Tibial artery (tissue), 4 donors: Measurements from ENCODE around the gene GYG2.
"Not testable (repeated sequence)": the region's sequence is repeated elsewhere in the genome, so short reads cannot be mapped to it uniquely, and the experiment has no call there.

Experiments used
- DNase-seq, 2 donors: peaks; one replicate each; pipeline ENCODE4 v3.0.0-alpha.2; 2019
- H3K27ac ChIP-seq, 2 donors: fragments of 200-600 bp; sonication (generic) in 1 of 2; 1 replicate in 1 of 2; 2 replicates in 1 of 2; pipeline ENCODE4 v1.5.1; 2018 to 2019; ENCODE audit warnings: mild to moderate bottlenecking in 1 of 2
- H3K27me3 ChIP-seq, 2 donors: fragments of 200-600 bp; sonication (generic) in 1 of 2; one replicate each; pipeline versions ENCODE4 v1.5.1 to v1.6.0; 2016 to 2019
- H3K36me3 ChIP-seq, 3 donors: fragments of 200-600 bp; sonication (generic) in 2 of 3; one replicate each; pipeline ENCODE4 v1.5.1; 2016 to 2019; ENCODE audit warnings: mild to moderate bottlenecking in 2 of 3
- H3K4me1 ChIP-seq, 4 donors: fragments of 200-600 bp; sonication (generic) in 2 of 4; 1 replicate in 3 of 4; 2 replicates in 1 of 4; pipeline ENCODE4 v1.5.1; 2016 to 2019
- H3K4me3 ChIP-seq, 2 donors: fragments of 200-600 bp; sonication (generic) in 1 of 2; 1 replicate in 1 of 2; 2 replicates in 1 of 2; pipeline ENCODE4 v1.5.1; 2018 to 2019; ENCODE audit warnings: mild to moderate bottlenecking in 2 of 2
- H3K9me3 ChIP-seq, 3 donors: fragments of 200-600 bp; sonication (generic) in 1 of 3; one replicate each; pipeline ENCODE4 v1.5.1; 2016 to 2019
- CTCF ChIP-seq, 2 experiments: fragments of 200-600 bp in 1 of 2; fragments of 450-650 bp in 1 of 2; IDR thresholded peaks; one replicate each; pipeline ENCODE4 v1.5.1; 2017 to 2019; ENCODE audit warnings: antibody characterized with exemption in 2 of 2, mild to moderate bottlenecking in 1 of 2, moderate library complexity in 1 of 2
- intact Hi-C: fragments of 100-400 bp; cut with DNase I; formaldehyde crosslinking; loops from one replicate; pipeline ENCODE4 v1.15.0; 2023; ENCODE audit warnings: low total_unique reads

The GYG2 gene

GRCh38 chrX:2828344-2828958 lies at the start of gene GYG2:
Gene GYG2 (plus strand): TSS chrX:2828930. CDS start chrX:2830189, 1,259 bp downstream.
- no peaks in the 10 kb centered on the region for H3K36me3 ChIP-seq
- H3K27ac ChIP-seq, result no peak within 1 kb of the TSS
- peaks cover 0 to 5% of the 10 kb centered on the region in 2 donors for H3K27me3 ChIP-seq
- peak within 1 kb of the TSS; percentile 38 to 49 for H3K4me3 ChIP-seq
- intact Hi-C loops, result no loop called here
- TF ChIP-seq CTCF (IDR thresholded peaks at IDR 0.05), result no peak
- H3K9me3 ChIP-seq, result no peaks in the 10 kb centered on the region
- DNase-seq, result no peak
- H3K4me1 ChIP-seq, result peaks cover 0 to 15% (median 10%) of the 10 kb centered on the region in 4 donors

GRCh38 chrX:2780472-2781225 lies 48.1 kb upstream of the GYG2 start:
- H3K27ac ChIP-seq, H3K4me1 ChIP-seq, H3K9me3 ChIP-seq, H3K27me3 ChIP-seq, H3K4me3 ChIP-seq, DNase-seq, H3K36me3 ChIP-seq, intact Hi-C loops: not testable (repeated sequence)

- H3K4me3 ChIP-seq, result no peak overlapping the region
- no peak overlapping the region for H3K27ac ChIP-seq
- no peaks in the 10 kb centered on the region for H3K4me1 ChIP-seq
- no peak for DNase-seq
- H3K36me3 ChIP-seq, result no peaks in the 10 kb centered on the region
- intact Hi-C loops, result no loop called here
- H3K27me3 ChIP-seq, result no peaks in the 10 kb centered on the region
- no peaks in the 10 kb centered on the region for H3K9me3 ChIP-seq
- TF ChIP-seq CTCF (IDR thresholded peaks at IDR 0.05), result no peak
Measured at GRCh38 chrX:2781226-2781571, 47.5 kb upstream of the GYG2 start.

GRCh38 chrX:2781698-2782097 lies 47.0 kb upstream of the GYG2 start:
- DNase-seq, result no peak
- no peaks in the 10 kb centered on the region for H3K27me3 ChIP-seq
- intact Hi-C loops, result no loop called here
- no peaks in the 10 kb centered on the region for H3K36me3 ChIP-seq
- H3K4me1 ChIP-seq, result no peaks in the 10 kb centered on the region
- H3K27ac ChIP-seq, result no peak overlapping the region
- H3K9me3 ChIP-seq, result no peaks in the 10 kb centered on the region
- TF ChIP-seq CTCF (IDR thresholded peaks at IDR 0.05), result no peak
- no peak overlapping the region for H3K4me3 ChIP-seq

- DNase-seq, result no peak
- intact Hi-C loops, result no loop called here
- H3K27ac ChIP-seq, result no peak overlapping the region
Measured at GRCh38 chrX:2782171-2782570, 46.6 kb upstream of the GYG2 start.

More at GRCh38 chrX:2782171-2782570, 46.6 kb upstream of the GYG2 start:
- Histone ChIP-seq H3K4me1 (no peaks in the 10 kb centered on the region), H3K9me3 (no peaks in the 10 kb centered on the region), H3K36me3 (no peaks in the 10 kb centered on the region), H3K27me3 (no peaks in the 10 kb centered on the region), H3K4me3 (no peak overlapping the region)
- no peak for TF ChIP-seq CTCF (IDR thresholded peaks at IDR 0.05)
